Right lobe of liver (tissue), 4 donors: ENCODE results near the gene MUC13.

Source experiments
- CTCF ChIP-seq, 4 donors: fragments of 200-600 bp in 3 of 4; fragments of 450-650 bp in 1 of 4; IDR thresholded peaks; one replicate each; pipeline versions ENCODE4 v1.5.1 to v1.8.0; 2016 to 2022; ENCODE audit warnings: antibody characterized with exemption in 4 of 4, mild to moderate bottlenecking in 2 of 4
- POLR2A ChIP-seq: fragments of 450-650 bp; IDR thresholded peaks from one replicate; pipeline ENCODE4 v1.6.1; 2017; ENCODE audit warnings: antibody characterized with exemption, mild to moderate bottlenecking
- donor health status: DM: no; HTN: no; CAD: no.
- donor health status: DM: no; HTN: no; CAD: no.
- donor health status: DM: no; HTN: yes; CAD: no.

- TF ChIP-seq CTCF (IDR thresholded peaks at IDR 0.05) (no peak), POLR2A (no peak)
These were observed 19.3 kb downstream of the MUC13 start for GRCh38 chr3:124915254-124915653.
